H1 (cell line): ENCODE results near the gene VWA3B.

Experiments
- BRCA1 ChIP-seq: IDR thresholded peaks from 2 replicates; pipeline ENCODE4 v1.6.1; 2012; ENCODE audit warnings: low read depth, low read length, improper control_type of control experiment
- EGR1 ChIP-seq: IDR thresholded peaks from 2 replicates; pipeline ENCODE4 v1.6.1; 2011; ENCODE audit warnings: low read depth, low read length, borderline replicate concordance
- YY1 ChIP-seq: IDR thresholded peaks from 2 replicates; pipeline ENCODE4 v1.6.1; 2011; ENCODE audit warnings: low read depth, mild to moderate bottlenecking, low read length

GRCh38 chr2:98099939-98100743, 13.2 kb downstream of the VWA3B start:
- TF ChIP-seq BRCA1 (no peak), EGR1 (no peak), YY1 (no peak)
